Neural cell (in vitro differentiated cells): ENCODE measurements around the gene LRRC46. TPM values are rescaled to one million over a fixed set of nuclear protein-coding genes. Genes with fewer than 3 reads are reported as not detected.

ENCODE experiments used
- H2AFZ ChIP-seq: fragments of 200-600, 300-800 bp; sonication (generic), shearing (Covaris generic); 2 replicates; pipeline ENCODE4 v1.6.0; 2014; ENCODE audit warnings: low read depth, mild to moderate bottlenecking, antibody characterized with exemption, low read length, moderate library complexity
- H3F3A ChIP-seq: fragments of 200-600 bp; shearing (Covaris generic); 2 replicates; pipeline ENCODE4 v1.6.1; 2016; ENCODE audit warnings: mild to moderate bottlenecking, moderate library complexity, mixed read lengths, antibody characterized with exemption, low read length; ENCODE audit not compliant: insufficient read depth, poor library complexity, severe bottlenecking
- H3K27ac ChIP-seq: fragments of 200-600, 300-800 bp; sonication (generic), shearing (Covaris generic); 2 replicates; pipeline ENCODE4 v1.5.1; 2014; ENCODE audit warnings: mild to moderate bottlenecking, low read length, moderate library complexity
- H3K27me3 ChIP-seq: fragments of 300-800, 200-600 bp; sonication (generic), shearing (Covaris generic); 2 replicates; pipeline ENCODE4 v1.6.0; 2014; ENCODE audit warnings: mild to moderate bottlenecking, low read depth, low read length, moderate library complexity; ENCODE audit not compliant: insufficient read depth
- H3K36me3 ChIP-seq: fragments of 300-800, 200-600 bp; sonication (generic), shearing (Covaris generic); 2 replicates; pipeline ENCODE4 v1.5.1; 2014; ENCODE audit warnings: mild to moderate bottlenecking, antibody characterized with exemption, low read length, moderate library complexity; ENCODE audit not compliant: insufficient read depth
- H3K4me2 ChIP-seq: fragments of 300-800, 200-600 bp; sonication (generic), shearing (Covaris generic); 2 replicates; pipeline ENCODE4 v1.6.0; 2014; ENCODE audit warnings: mild to moderate bottlenecking, low read length
- H3K4me3 ChIP-seq: fragments of 300-800, 200-600 bp; sonication (generic), shearing (Covaris generic); 2 replicates; pipeline ENCODE4 v1.5.1; 2014; ENCODE audit warnings: mild to moderate bottlenecking, low read length, moderate library complexity
- H3K79me2 ChIP-seq: fragments of 200-600 bp; shearing (Covaris generic); replicated peaks from 2 replicates; pipeline ENCODE4 v1.6.0; 2014; ENCODE audit warnings: mild to moderate bottlenecking, low read length, moderate library complexity; ENCODE audit not compliant: insufficient read depth
- H3K9ac ChIP-seq: fragments of 300-800, 200-600 bp; sonication (generic), shearing (Covaris generic); 2 replicates; pipeline ENCODE4 v1.6.1; 2016; ENCODE audit warnings: mild to moderate bottlenecking, low read length, mixed read lengths
- H3K9me2 ChIP-seq: fragments of 200-600 bp; shearing (Covaris generic); 2 replicates; pipeline ENCODE4 v1.6.1; 2016; ENCODE audit warnings: mild to moderate bottlenecking, low read length, mixed read lengths; ENCODE audit not compliant: insufficient read depth
- H3K9me3 ChIP-seq: fragments of 200-600, 300-800 bp; sonication (generic), shearing (Covaris generic); 2 replicates; pipeline ENCODE4 v1.6.1; 2016; ENCODE audit warnings: mild to moderate bottlenecking, mixed run types, low read length, moderate library complexity, mixed read lengths
- H4K20me1 ChIP-seq: fragments of 200-600 bp; shearing (Covaris generic); 2 replicates; pipeline ENCODE4 v1.6.1; 2016; ENCODE audit warnings: mild to moderate bottlenecking, mixed run types; ENCODE audit not compliant: insufficient read depth
- EP300 ChIP-seq: fragments of 450-650 bp; conservative IDR thresholded peaks from 2 replicates; pipeline ENCODE4 v1.6.1; 2014; ENCODE audit warnings: antibody characterized with exemption, mild to moderate bottlenecking, moderate library complexity; ENCODE audit not compliant: poor library complexity, severe bottlenecking
- EZH2 ChIP-seq: fragments of 200-600, 300-800 bp; shearing (Covaris generic), sonication (generic); IDR thresholded peaks from 2 replicates; pipeline ENCODE4 v1.6.1; 2014; ENCODE audit warnings: antibody characterized with exemption, low read length, borderline replicate concordance, mild to moderate bottlenecking; ENCODE audit not compliant: insufficient read depth, poor library complexity, severe bottlenecking
- MXI1 ChIP-seq: fragments of 450-650 bp; conservative IDR thresholded peaks from 2 replicates; pipeline ENCODE4 v1.6.1; 2014; ENCODE audit warnings: antibody characterized with exemption, mild to moderate bottlenecking; ENCODE audit not compliant: poor library complexity, severe bottlenecking
- POLR2AphosphoS5 ChIP-seq: IDR thresholded peaks from 2 replicates; pipeline ENCODE4 v1.6.1; 2012
- RAD21 ChIP-seq: fragments of 450-650 bp; conservative IDR thresholded peaks from 2 replicates; pipeline ENCODE4 v1.6.1; 2014; ENCODE audit warnings: antibody characterized with exemption, mild to moderate bottlenecking, moderate library complexity
- SMC3 ChIP-seq: fragments of 450-650 bp; conservative IDR thresholded peaks from 2 replicates; pipeline ENCODE4 v1.6.1; 2014; ENCODE audit warnings: antibody characterized with exemption, mild to moderate bottlenecking, moderate library complexity; ENCODE audit not compliant: poor library complexity
- polyA plus RNA-seq: library from polyadenylated mRNA; depleted of rRNA; stranded (reverse); fragments of >200 nt; gene quantifications from 2 replicates; pipeline ENCODE4 v1.2.3, GENCODE V29; 2014
- TF ChIP-seq, protein P1 (sequence below): IDR thresholded peaks from 2 replicates; pipeline ENCODE4 v1.6.1; 2012; ENCODE audit warnings: borderline replicate concordance
- TF ChIP-seq, protein P2 (sequence below): fragments of 450-650 bp; IDR thresholded peaks from 2 replicates; pipeline ENCODE4 v1.5.1; 2014; ENCODE audit warnings: antibody characterized with exemption, mild to moderate bottlenecking, moderate library complexity; ENCODE audit not compliant: poor library complexity, severe bottlenecking

LRRC46 gene
- polyA plus RNA-seq, 1 donor from 2014 or later, result 0.12 TPM

- Histone ChIP-seq H3K36me3 (no peaks in the 10 kb centered on the region), H3K4me2 (no peak overlapping the region), H3K4me3 (no peak overlapping the region), H3K27ac (no peak overlapping the region), H3K9me3 (no peaks in the 10 kb centered on the region), H4K20me1 (no peaks in the 10 kb centered on the region), H3F3A (no peaks in the 10 kb centered on the region), H3K79me2 (no peaks in the 10 kb centered on the region), H3K9ac (no peak overlapping the region), H2AFZ (no peak overlapping the region), H3K9me2 (no peaks in the 10 kb centered on the region), H3K27me3 (no peaks in the 10 kb centered on the region)
- TF ChIP-seq RAD21 (no peak), POLR2AphosphoS5 (no peak), EZH2 (no peak), MXI1 (no peak), SMC3 (no peak), EP300 (no peak)
- TF ChIP-seq, protein P1, sequence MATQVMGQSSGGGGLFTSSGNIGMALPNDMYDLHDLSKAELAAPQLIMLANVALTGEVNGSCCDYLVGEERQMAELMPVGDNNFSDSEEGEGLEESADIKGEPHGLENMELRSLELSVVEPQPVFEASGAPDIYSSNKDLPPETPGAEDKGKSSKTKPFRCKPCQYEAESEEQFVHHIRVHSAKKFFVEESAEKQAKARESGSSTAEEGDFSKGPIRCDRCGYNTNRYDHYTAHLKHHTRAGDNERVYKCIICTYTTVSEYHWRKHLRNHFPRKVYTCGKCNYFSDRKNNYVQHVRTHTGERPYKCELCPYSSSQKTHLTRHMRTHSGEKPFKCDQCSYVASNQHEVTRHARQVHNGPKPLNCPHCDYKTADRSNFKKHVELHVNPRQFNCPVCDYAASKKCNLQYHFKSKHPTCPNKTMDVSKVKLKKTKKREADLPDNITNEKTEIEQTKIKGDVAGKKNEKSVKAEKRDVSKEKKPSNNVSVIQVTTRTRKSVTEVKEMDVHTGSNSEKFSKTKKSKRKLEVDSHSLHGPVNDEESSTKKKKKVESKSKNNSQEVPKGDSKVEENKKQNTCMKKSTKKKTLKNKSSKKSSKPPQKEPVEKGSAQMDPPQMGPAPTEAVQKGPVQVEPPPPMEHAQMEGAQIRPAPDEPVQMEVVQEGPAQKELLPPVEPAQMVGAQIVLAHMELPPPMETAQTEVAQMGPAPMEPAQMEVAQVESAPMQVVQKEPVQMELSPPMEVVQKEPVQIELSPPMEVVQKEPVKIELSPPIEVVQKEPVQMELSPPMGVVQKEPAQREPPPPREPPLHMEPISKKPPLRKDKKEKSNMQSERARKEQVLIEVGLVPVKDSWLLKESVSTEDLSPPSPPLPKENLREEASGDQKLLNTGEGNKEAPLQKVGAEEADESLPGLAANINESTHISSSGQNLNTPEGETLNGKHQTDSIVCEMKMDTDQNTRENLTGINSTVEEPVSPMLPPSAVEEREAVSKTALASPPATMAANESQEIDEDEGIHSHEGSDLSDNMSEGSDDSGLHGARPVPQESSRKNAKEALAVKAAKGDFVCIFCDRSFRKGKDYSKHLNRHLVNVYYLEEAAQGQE, result no peak
- TF ChIP-seq, protein P2, sequence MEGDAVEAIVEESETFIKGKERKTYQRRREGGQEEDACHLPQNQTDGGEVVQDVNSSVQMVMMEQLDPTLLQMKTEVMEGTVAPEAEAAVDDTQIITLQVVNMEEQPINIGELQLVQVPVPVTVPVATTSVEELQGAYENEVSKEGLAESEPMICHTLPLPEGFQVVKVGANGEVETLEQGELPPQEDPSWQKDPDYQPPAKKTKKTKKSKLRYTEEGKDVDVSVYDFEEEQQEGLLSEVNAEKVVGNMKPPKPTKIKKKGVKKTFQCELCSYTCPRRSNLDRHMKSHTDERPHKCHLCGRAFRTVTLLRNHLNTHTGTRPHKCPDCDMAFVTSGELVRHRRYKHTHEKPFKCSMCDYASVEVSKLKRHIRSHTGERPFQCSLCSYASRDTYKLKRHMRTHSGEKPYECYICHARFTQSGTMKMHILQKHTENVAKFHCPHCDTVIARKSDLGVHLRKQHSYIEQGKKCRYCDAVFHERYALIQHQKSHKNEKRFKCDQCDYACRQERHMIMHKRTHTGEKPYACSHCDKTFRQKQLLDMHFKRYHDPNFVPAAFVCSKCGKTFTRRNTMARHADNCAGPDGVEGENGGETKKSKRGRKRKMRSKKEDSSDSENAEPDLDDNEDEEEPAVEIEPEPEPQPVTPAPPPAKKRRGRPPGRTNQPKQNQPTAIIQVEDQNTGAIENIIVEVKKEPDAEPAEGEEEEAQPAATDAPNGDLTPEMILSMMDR, result no peak
Observed at GRCh38 chr17:47884905-47885730, 53.6 kb downstream of the LRRC46 start.

Other genes starting within 250 kb of the LRRC46 start
- 80.2 and 117 TPM in 2 replicates for gene KPNB1, start 181.8 kb upstream of the LRRC46 start, polyA plus RNA-seq
- 25.4 and 30.9 TPM in 2 replicates for gene TBKBP1, start 137.5 kb upstream of the LRRC46 start, polyA plus RNA-seq
- gene TBX21, start 98.4 kb upstream of the LRRC46 start, polyA plus RNA-seq, result not detected in 2 replicates
- gene OSBPL7, start 9.9 kb upstream of the LRRC46 start, polyA plus RNA-seq, result 10.0 and 11.4 TPM in 2 replicates
- gene MRPL10, start 129 bp upstream of the LRRC46 start, polyA plus RNA-seq, result 33.8 and 34.2 TPM in 2 replicates
- gene SCRN2, start 9.6 kb downstream of the LRRC46 start, polyA plus RNA-seq, result 94.0 and 104 TPM in 2 replicates
- gene SP6, start 19.5 kb downstream of the LRRC46 start, polyA plus RNA-seq, result 0.42 and 0.44 TPM in 2 replicates
- gene SP2, start 64.6 kb downstream of the LRRC46 start, polyA plus RNA-seq, result 0.25 and 0.48 TPM in 2 replicates
- gene PNPO, start 109.9 kb downstream of the LRRC46 start, polyA plus RNA-seq, result 1.7 and 2.0 TPM in 2 replicates
- gene PRR15L, start 126.2 kb downstream of the LRRC46 start, polyA plus RNA-seq, result not detected in 2 replicates
- 343 and 358 TPM in 2 replicates for gene CDK5RAP3, start 139.4 kb downstream of the LRRC46 start, polyA plus RNA-seq
- not detected in 2 replicates for gene COPZ2, start 206.1 kb downstream of the LRRC46 start, polyA plus RNA-seq
- 48.4 and 67.1 TPM in 2 replicates for gene NFE2L1, start 216.7 kb downstream of the LRRC46 start, polyA plus RNA-seq